DMS 273 (cell line): ENCODE results near the gene LGI2.

Experiments
- DNase-seq: peaks from one replicate; lab custom pipeline; 2025; ENCODE audit not compliant: unreplicated experiment; lab: John Stamatoyannopoulos, UW

LGI2 gene

DNA sequence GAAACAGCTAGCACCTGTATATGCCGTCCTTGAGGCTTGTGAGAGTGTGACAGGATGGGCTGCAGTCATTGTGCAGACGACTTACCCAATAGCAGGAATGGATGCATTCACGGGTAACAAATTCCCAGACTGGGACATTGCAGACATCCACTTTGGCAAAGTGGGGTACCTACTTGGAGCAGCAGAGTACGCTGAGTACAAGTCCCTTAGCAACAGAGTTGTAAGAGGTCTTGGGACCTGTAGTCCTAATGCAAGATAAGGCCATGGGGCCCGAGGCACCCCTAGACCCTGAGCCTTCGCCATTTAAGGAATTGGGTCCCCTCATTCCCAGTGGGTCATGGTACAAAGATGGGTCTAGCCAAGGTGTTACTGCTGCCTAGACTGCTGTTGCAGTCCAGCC lies 62.5 kb downstream of the LGI2 start:
- DNase-seq, result no peak

DNA sequence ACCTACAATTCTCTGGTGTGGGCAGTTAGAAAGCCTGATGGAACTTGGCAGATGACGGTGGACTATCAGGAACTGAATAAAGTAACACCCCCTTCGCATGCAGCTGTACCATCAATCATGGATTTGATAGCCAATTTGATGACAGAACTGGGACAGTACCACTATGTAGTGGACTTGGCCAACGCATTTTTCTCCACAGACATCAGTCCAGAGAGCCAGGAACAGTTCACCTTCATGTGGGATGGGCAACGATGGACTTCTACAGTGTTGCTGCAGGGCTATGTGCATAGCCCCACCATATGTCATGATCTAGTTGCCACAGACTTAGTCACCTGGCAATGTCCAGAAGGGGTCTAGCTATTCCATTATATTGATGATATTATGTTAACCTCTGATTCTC lies 63.4 kb downstream of the LGI2 start:
- no peak for DNase-seq

DNA sequence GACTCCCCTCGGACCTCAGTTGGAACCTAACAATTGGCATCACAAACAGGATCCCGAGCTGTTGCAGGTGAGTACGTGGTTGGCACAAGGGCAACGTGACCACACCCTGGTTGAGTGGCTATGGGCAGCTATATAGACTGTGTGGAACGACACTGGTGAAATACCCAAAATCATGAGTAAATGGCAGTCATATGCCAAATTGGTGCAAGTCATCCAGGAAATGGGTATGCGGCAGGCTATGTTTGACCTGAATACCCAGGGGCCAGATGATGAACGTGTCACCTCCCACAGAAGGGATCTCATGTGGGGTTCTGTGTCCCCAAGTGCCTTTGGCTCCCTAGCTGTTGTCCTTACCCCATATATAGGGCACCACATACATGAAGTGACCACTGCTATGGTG lies 64.7 kb downstream of the LGI2 start:
- no peak for DNase-seq

DNA sequence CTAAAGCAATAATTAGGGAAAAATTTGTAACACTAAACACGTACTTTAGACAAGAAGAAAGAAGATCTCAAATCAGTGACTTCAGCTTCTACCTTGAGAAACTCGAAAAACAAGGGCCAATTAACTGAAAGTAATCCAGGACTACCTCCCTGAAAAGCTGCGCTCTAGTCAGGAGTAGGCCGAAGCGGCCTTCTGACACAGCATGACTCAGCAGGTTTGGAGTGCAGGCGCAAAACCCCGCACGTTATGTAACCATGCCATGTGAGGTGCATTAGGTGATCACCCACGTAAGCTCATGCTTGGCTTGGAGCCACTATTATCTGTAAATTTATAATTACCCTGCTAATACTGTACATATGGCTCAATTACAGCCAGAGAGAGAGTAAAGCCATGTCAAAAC lies 65.1 kb downstream of the LGI2 start:
- peak; percentile 23 for DNase-seq

DNA sequence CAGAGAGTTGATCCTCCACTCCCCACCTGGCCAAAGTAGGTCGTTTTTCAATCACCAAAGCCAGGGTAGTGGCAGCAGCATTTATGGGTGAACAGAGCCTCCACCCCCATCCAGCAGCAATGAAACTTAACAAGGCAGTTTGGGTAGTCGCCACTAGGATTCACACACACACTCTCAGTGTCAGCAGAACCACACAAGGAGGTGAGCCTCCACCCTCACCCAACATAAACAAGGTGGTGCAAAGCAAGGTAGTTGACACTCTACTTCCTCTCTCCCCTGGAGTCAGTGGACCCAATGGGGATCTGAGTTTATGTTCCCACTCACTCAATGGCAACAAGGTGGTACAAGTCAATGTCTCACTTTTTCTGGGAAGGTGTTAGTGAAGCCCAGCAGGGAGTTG lies 67.5 kb downstream of the LGI2 start:
- DNase-seq, result no peak

DNA sequence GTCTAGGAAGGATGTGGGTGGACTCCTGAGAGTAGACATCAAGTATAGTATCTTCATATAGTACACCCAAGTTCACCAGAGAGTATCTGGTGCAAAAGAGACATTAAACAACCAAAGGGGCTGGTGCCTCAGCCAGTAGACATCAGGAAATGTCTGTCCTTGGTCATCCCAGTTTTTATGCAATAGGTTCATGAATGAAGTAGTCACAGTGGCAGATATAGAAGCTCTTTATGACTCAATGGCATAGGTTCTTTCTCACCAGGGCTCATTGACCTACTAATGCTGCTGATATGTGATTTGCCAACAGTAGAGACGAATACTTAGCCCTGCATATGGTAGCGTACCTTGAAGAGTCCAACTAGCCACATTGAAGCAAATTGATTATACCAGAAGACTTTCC lies 72.9 kb downstream of the LGI2 start:
- no peak for DNase-seq

DNA sequence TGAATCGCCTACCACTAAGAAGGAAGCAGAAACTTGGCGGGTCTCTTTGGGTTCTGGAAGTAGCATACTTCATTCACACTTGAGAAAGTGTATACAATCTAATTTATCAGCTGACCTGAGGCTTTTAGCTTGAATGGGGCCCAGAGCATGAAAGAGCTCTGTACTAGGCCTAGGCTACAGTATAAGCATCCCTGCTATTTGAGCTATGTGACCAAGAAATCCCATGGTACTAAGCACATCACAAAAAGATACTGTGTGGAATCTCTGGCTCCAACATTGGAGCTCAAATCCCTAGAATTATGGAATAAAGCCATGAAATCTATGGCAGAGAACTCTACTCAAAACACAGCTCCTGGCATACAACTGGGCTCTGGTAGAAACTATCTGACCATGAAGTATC lies 74.0 kb downstream of the LGI2 start:
- no peak for DNase-seq

DNA sequence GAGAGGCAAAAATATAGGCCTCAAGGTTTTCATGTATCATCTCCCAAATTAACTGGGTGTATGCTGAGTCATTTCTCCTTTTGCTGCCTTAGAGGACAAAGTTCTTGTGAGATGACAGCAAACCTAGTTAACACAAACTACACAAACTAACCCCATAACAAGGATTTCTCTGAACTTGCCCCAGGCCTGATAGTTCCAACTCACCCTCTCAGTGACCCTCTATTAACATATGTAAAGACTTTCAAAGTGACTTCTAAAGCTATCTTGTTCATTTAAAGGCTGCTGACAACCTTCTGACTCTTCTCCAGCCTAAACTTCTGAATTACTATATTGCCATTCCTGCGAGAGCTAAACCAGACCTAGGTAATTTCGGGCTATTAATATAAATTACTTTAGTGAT lies 74.7 kb downstream of the LGI2 start:
- no peak for DNase-seq

DNA sequence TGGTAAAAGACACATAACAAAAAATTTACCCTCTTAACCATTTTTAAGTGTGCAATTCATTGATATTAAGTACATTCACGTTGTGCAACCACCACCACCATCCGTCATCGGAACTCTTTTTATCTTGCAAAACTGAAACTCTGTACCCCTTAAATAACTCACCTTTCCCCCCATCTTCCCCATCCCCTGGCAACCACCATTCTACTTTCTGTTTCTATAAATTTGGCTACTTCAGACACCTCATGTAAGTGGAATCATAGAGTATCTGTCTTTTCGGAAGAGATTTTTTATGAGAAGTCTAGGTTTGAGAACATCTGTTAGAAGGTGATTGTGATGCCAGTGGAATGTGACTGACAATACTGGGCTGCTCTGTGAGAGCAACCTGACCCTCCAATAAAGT lies 78.1 kb downstream of the LGI2 start:
- DNase-seq, result no peak

DNA sequence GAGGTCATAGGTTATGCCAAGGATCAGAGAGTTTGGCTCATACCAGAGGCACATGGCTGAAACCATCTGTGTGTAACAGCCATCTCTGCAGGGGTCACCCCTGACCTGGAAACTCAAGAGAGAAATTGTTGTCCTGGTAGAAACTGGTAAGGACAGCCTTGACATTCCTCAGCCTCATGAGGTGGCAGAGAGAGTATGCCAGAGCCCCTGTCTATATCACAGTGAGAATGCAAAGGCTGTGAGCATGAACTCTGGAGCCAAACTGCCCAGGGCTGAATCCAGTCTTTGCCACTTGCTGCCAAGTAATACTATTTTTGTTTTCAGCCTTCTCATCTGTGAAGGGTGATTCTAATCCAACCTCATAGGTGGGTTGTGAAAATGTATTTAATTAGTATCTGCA lies 80.8 kb downstream of the LGI2 start:
- no peak for DNase-seq
